ENCODE data around the gene DCAF10.
"Not testable (repeated sequence)": the region's sequence is repeated elsewhere in the genome, so short reads cannot be mapped to it uniquely, and the experiment has no call there.

DCAF10 gene

DNA sequence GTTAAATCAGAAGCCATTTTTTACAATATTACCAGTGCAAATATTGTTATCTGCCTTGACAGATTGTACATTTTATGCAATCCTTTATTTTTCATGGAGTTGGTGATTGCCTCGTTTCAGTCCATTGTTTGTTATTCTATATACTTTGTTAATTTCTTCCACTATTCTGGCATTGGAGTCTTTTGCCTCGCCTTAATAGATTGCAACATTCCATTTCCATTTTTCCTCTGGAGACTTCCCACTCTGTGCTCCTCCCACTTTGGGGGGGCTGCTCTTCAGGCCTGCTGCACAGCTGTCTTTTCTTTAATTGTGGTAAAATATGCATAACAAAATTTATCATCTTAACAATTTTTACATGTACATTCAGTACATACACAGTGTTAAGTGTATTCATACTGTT lies 4.4 kb upstream of the DCAF10 start:
- DNase-seq: no peak

GRCh38 chr9:37798677-37799076 lies 1.9 kb upstream of the DCAF10 start:
- DNase-seq: peak; percentile 44

- peak; percentile 33 for DNase-seq
Measured at GRCh38 chr9:37801287-37801850, 772 bp downstream of the DCAF10 start.

- no peak for DNase-seq
Measured at GRCh38 chr9:37801959-37802711, 1.5 kb downstream of the DCAF10 start.

GRCh38 chr9:37806271-37806670 lies 5.7 kb downstream of the DCAF10 start:
- DNase-seq: no peak

GRCh38 chr9:37809676-37810075 lies 9.1 kb downstream of the DCAF10 start:
- not testable (repeated sequence) for DNase-seq

DNA sequence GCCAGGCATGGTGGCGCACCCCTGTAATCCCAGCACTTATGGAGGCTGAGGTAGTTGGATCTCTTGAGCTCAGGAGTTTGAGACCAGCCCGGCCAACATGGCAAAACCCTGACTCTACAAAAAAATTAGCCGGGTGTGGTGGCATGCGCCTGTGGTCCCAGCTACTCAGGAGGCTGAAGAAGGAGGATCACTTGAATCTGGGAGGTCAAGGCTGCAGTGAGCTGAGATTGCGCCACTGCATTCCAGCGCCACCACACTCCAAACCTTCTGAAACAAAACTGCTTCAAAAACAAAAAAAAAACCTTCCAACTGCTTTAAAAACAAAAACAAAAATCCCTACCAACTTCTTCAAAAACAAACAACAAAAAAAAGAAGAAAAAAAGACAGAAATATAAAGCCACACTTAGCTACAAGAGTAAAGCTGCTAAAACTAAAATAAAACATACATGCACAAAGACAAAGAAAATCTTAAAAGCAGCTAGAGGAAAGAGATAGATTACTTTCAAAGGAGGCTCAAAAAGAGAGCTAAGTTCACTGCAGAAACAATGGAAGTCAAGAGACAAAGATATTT lies 11.4 kb downstream of the DCAF10 start:
- DNase-seq: no peak

DNA sequence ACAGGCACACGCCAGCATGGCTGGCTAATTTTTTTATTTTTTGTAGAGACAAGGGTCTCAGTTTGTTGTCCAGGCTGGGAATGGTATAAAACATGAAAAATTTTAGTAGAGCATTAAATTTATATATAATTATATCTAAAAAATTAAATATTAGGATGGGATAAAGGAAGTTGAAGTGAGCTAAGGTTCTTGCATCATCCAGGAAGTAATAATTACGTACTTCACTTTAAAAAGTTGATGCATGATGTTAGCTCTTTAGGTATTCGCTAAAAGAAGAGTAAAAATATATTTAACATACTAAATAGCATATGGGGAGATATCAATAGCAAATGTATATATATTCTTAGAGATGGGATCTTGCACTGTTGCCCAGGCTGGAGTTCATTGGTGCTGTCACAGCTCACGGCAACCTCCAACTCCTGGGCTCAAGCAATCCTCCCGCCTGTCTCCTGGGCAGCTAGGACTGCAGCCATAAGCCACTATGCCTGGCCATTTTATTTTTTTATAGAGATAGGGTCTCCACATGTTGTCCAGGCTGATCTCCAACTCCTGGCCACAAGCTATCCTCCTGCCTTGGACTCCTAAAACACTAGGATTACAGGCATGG lies 12.3 kb downstream of the DCAF10 start:
- no peak for DNase-seq

- DNase-seq: no peak
Measured at GRCh38 chr9:37818849-37819248, 18.3 kb downstream of the DCAF10 start.

DNA sequence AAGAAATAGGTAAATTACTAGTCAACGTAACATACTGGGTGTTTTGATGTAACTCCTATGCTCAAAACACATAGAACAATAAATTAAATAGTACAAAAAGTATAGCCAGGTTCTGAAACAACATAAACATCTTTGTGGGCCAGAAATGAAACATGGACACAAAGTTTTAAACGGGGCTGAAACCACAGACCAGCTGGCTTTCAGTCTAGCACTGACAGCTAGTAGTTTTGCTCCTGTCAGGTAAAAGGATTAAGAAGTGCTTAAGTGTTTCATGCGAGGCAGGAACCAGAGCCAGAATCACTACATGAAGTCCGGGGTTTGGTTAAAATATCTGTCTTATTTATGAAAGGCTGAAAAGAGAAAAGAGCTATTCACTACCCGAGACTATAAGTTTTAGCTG lies 19.5 kb downstream of the DCAF10 start:
- no peak for DNase-seq

DNA sequence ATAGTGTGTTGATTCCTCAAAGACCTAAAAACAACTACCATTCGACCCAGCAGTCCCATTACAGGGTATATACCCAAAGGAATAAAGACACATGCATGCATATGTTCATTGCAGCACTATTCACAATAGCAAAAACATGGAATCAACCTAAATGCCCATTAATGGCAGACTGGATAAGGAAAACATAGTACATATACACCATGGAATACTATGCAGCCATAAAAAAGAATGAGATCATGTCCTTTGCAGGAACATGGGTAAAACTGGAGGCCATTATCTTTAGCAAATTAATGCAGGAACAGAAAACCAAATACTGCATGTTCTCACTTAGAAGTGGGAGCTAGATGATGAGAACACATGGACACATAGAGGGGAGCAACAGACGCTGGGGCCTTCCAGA lies 24.6 kb downstream of the DCAF10 start:
- not testable (repeated sequence) for DNase-seq

DNA sequence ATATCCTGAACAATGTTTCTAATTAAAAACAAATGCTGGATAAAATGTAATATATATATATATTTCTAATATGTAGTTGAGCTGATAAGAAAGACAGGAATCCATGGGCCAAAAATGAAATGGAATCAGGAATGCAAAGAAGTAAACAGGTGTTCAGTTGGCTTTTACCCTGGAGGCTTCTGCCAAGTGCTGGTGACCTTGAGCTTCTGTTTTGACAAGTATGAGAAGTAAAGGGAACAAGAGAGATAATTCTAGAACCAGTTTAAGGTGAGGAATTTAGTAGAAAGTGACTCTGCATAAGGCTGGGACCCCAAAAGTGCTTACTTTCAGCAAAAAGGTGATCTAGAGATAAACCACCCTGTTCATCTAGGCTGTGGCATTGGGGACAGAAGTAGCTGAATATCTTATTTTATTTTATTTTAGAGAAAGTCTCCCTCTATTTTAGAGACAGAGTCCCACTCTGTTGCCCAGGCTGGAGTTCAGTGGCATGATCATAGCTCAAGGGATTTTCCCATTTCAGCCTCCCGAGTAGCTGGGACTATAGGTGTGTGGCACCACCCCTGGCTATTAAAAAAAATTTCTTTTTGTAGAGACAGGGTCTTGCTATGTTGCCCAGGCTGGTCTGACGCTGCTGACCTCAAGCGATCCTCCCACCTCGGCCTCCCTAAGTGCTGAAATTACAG lies 27.0 kb downstream of the DCAF10 start:
- DNase-seq: no peak

DNA sequence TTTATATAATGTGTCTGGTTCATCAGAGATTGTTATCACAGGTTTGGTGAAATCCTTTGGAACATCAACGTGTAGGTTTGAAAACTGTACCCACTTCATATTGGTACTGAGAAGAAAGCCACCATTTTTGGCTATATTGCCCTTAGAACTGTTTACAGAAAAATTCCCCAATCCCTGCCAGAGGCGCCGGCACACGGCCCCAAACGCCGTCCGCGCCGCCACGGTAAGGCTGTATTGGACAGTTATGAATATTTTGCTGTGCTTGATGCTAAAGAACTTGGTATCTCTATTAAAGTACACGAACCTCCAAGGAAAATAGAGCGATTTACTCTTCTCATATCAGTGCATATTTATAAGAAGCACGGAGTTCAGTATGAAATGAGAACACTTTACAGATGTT lies 35.2 kb downstream of the DCAF10 start:
- no peak for DNase-seq

DNA sequence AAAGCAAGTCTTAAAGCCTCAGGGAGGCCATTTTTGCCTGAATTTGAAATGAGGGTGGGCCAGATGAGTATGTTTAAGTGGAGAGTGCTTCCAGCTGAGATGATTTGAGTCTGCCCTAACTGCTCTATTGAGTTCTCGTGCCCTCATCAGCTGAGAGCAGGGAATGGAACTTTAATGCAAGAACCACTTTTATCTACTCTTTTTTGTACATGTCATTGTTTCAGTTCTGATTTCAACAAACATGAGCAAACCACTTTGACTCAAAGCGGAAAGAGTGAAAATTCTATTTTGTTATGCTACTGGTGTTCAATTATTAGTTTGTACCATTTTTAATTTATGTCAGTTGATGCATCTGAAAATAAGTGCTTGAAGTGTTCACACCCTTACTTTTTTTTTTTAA lies 35.8 kb downstream of the DCAF10 start:
- DNase-seq: peak; percentile 76

- DNase-seq: no peak
Measured at GRCh38 chr9:37839496-37840461, 39.2 kb downstream of the DCAF10 start.

- DNase-seq: no peak
Measured at GRCh38 chr9:37840560-37841194, 40.1 kb downstream of the DCAF10 start.

GRCh38 chr9:37852222-37852621 lies 51.6 kb downstream of the DCAF10 start:
- no peak for DNase-seq

- no peak for DNase-seq
Measured at GRCh38 chr9:37856551-37856950, 56.0 kb downstream of the DCAF10 start.

DNA sequence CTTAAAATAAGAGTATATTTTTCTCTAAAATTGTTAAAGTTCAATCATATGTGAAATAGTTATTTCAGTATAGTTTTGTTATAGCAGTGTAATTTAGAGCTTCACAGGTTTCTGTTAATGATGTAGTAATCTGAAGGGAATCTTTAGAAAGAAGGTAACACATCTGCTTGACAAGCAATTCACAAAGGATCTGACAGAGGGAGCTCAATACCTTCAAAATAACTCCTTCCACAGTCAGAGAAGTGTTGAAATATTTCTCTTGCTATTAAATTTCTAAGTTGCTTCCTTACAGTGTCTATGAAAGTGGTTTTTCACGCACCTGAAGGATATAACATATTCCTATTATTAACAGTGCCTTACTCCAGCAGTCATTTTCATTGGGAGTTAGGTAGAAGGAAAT lies 58.4 kb downstream of the DCAF10 start:
- DNase-seq: no peak

DNA sequence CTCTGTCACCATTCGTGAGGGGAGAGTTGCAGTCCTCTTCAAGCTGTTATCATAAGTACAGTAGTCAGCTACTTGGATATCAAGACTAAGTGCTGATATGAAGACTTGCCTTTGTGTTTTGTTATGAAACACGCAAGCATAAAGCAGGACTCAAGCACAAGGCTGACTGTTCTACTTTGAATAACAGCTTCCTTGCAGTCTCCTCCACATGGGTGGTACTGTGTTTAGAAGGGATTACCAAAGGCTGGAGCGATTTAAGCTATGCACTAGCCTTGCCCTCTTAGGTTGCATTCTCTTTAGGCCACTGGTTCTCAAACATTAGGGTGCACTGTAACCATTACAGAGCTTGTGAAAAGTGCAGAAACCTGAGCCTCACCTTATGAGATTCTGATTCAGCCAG lies 61.9 kb downstream of the DCAF10 start:
- DNase-seq: no peak

DNA sequence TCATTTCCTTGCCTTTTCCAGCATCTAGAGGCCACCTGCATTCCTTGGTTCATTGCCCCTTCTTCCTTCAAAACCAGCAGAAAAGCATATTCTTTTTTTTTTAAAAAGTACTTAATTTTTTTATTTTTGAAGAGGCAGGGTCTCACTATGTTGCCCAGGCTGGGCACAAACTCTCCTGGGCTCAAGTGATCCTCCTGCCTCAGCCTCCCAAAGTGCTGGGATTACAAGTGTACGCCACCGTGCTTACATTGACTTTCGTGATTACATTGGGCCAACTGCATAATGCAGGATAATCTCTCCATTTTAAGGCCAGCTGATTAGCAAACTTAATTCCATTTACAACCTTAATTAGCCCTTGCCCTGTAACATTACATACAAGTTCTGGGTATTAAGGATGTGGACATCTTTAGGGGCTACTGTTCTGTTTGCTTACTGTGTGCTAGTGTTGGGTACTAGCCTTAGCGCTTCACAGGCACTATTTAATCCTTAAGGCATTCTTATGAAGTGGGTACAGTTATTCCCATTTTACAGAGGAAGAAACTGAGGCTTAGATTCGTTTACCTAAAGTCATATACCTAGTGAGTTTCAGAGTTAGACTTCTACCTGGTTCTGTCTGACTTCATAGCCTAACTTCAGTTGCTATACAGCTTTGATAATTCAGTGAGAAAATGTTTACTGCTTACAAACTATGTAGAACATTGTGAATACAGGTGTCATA lies 69.6 kb downstream of the DCAF10 start:
- no peak for DNase-seq
